HEK293 (cell line): ENCODE data around the gene C20orf173.

Experiments used
- KLF7 ChIP-seq: fragments of 450-650 bp; formaldehyde crosslinking; IDR thresholded peaks from 2 replicates; pipeline ENCODE4 v1.5.1; 2016; ENCODE audit warnings: missing biosample characterization, missing genetic modification characterization, borderline replicate concordance
- PRDM1 ChIP-seq: fragments of 450-650 bp; formaldehyde crosslinking; IDR thresholded peaks from 2 replicates; pipeline ENCODE4; 2016; ENCODE audit warnings: missing biosample characterization, missing genetic modification characterization
- YY2 ChIP-seq: fragments of 450-650 bp; formaldehyde crosslinking; IDR thresholded peaks from 2 replicates; pipeline ENCODE4 v1.5.1; 2016; ENCODE audit warnings: missing biosample characterization, missing genetic modification characterization
- ZBTB11 ChIP-seq: fragments of 450-650 bp; formaldehyde crosslinking; conservative IDR thresholded peaks from 2 replicates; pipeline ENCODE4 v1.5.1; 2016; ENCODE audit warnings: low read depth, missing biosample characterization, missing genetic modification characterization
- ZNF138 ChIP-seq: fragments of 450-650 bp; formaldehyde crosslinking; IDR thresholded peaks from 2 replicates; pipeline ENCODE4 v1.5.1; 2016; ENCODE audit warnings: missing biosample characterization, missing genetic modification characterization, borderline replicate concordance
- ZNF24 ChIP-seq: fragments of 450-650 bp; formaldehyde crosslinking; IDR thresholded peaks from 2 replicates; pipeline ENCODE4 v1.5.1; 2016; ENCODE audit warnings: missing biosample characterization, missing genetic modification characterization
- ZNF274 ChIP-seq, 2 experiments: fragments of 200-500 bp in 1 of 2; fragments of 450-650 bp in 1 of 2; sonication (Bioruptor generic) in 1 of 2; formaldehyde crosslinking in 1 of 2; IDR thresholded peaks; 2 replicates each; pipeline versions ENCODE4 v1.5.1 to v1.6.1; 2014 to 2016; ENCODE audit warnings: borderline replicate concordance in 1 of 2, inconsistent platforms in 1 of 2, low read length in 1 of 2, missing biosample characterization in 1 of 2, missing genetic modification characterization in 1 of 2
- ZNF404 ChIP-seq: fragments of 450-650 bp; formaldehyde crosslinking; IDR thresholded peaks from 2 replicates; pipeline ENCODE4 v1.5.1; 2017; ENCODE audit warnings: missing biosample characterization, missing genetic modification characterization
- ZNF76 ChIP-seq: fragments of 450-650 bp; formaldehyde crosslinking; IDR thresholded peaks from 2 replicates; pipeline ENCODE4; 2016; ENCODE audit warnings: low read depth, missing biosample characterization, missing genetic modification characterization, borderline replicate concordance
- ZNF768 ChIP-seq: fragments of 450-650 bp; formaldehyde crosslinking; IDR thresholded peaks from 2 replicates; pipeline ENCODE4 v1.5.1; 2018; ENCODE audit warnings: missing biosample characterization, mild to moderate bottlenecking, missing genetic modification characterization
- TF ChIP-seq, protein P1 (sequence below): fragments of 450-650 bp; formaldehyde crosslinking; IDR thresholded peaks from 2 replicates; pipeline ENCODE4 v1.5.1; 2016; ENCODE audit warnings: missing biosample characterization, missing genetic modification characterization
- TF ChIP-seq, protein P2 (sequence below): fragments of 450-650 bp; formaldehyde crosslinking; IDR thresholded peaks from 2 replicates; pipeline ENCODE4 v1.5.1; 2016; ENCODE audit warnings: missing biosample characterization, missing genetic modification characterization
- TF ChIP-seq, protein P3 (sequence below): fragments of 450-650 bp; IDR thresholded peaks from 2 replicates; pipeline ENCODE4 v1.5.1; 2018; ENCODE audit warnings: missing biosample characterization, missing genetic modification characterization

- TF ChIP-seq, protein P1, sequence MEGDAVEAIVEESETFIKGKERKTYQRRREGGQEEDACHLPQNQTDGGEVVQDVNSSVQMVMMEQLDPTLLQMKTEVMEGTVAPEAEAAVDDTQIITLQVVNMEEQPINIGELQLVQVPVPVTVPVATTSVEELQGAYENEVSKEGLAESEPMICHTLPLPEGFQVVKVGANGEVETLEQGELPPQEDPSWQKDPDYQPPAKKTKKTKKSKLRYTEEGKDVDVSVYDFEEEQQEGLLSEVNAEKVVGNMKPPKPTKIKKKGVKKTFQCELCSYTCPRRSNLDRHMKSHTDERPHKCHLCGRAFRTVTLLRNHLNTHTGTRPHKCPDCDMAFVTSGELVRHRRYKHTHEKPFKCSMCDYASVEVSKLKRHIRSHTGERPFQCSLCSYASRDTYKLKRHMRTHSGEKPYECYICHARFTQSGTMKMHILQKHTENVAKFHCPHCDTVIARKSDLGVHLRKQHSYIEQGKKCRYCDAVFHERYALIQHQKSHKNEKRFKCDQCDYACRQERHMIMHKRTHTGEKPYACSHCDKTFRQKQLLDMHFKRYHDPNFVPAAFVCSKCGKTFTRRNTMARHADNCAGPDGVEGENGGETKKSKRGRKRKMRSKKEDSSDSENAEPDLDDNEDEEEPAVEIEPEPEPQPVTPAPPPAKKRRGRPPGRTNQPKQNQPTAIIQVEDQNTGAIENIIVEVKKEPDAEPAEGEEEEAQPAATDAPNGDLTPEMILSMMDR = no peak
- TF ChIP-seq PRDM1 (tag by site-specific recombination) (no peak), KLF7 (tag by site-specific recombination) (no peak), YY2 (tag by site-specific recombination) (no peak), ZNF24 (tag by site-specific recombination) (no peak), ZNF76 (no peak), ZBTB11 (tag by site-specific recombination) (no peak), ZNF404 (tag by site-specific recombination) (no peak), ZNF138 (tag by site-specific recombination) (no peak), ZNF768 (tag by site-specific recombination) (no peak), ZNF274 (IDR thresholded peaks at IDR 0.05; ENCODE audit: low read length) (no peak), ZNF274 (tag by site-specific recombination; IDR thresholded peaks at IDR 0.05; ENCODE audit: borderline replicate concordance) (no peak)
- TF ChIP-seq, protein P2, sequence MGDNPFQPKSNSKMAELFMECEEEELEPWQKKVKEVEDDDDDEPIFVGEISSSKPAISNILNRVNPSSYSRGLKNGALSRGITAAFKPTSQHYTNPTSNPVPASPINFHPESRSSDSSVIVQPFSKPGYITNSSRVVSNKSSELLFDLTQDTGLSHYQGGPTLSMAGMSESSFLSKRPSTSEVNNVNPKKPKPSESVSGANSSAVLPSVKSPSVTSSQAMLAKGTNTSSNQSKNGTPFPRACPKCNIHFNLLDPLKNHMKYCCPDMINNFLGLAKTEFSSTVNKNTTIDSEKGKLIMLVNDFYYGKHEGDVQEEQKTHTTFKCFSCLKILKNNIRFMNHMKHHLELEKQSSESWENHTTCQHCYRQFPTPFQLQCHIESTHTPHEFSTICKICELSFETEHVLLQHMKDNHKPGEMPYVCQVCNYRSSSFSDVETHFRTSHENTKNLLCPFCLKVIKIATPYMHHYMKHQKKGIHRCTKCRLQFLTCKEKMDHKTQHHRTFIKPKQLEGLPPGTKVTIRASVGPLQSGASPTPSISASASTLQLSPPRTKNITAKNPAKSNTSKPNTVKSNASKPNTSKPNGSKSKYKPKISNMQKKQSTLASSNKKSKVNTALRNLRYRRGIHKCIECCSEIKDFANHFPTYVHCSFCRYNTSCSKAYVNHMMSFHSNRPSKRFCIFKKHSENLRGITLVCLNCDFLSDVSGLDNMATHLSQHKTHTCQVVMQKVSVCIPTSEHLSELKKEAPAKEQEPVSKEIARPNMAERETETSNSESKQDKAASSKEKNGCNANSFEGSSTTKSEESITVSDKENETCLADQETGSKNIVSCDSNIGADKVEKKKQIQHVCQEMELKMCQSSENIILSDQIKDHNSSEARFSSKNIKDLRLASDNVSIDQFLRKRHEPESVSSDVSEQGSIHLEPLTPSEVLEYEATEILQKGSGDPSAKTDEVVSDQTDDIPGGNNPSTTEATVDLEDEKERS (tag by site-specific recombination) = no peak
- TF ChIP-seq, protein P3, sequence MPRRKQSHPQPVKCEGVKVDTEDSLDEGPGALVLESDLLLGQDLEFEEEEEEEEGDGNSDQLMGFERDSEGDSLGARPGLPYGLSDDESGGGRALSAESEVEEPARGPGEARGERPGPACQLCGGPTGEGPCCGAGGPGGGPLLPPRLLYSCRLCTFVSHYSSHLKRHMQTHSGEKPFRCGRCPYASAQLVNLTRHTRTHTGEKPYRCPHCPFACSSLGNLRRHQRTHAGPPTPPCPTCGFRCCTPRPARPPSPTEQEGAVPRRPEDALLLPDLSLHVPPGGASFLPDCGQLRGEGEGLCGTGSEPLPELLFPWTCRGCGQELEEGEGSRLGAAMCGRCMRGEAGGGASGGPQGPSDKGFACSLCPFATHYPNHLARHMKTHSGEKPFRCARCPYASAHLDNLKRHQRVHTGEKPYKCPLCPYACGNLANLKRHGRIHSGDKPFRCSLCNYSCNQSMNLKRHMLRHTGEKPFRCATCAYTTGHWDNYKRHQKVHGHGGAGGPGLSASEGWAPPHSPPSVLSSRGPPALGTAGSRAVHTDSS (tag by site-specific recombination) = no peak
These were observed 29.7 kb upstream of the C20orf173 start for GRCh38 chr20:35559042-35559693.
